HG03025 (cell line): ENCODE measurements around the gene PDCD7.
"Not testable (repeated sequence)": the region's sequence is repeated elsewhere in the genome, so short reads cannot be mapped to it uniquely, and the experiment has no call there.

ENCODE experiments used
- ATAC-seq: cut with Tn5 transposase; IDR thresholded peaks from one replicate; pipeline ENCODE4 v1.9.1; 2021; ENCODE audit warnings: mild to moderate bottlenecking, moderate library complexity; ENCODE audit not compliant: unreplicated experiment, low FRiP score

Gene PDCD7

DNA sequence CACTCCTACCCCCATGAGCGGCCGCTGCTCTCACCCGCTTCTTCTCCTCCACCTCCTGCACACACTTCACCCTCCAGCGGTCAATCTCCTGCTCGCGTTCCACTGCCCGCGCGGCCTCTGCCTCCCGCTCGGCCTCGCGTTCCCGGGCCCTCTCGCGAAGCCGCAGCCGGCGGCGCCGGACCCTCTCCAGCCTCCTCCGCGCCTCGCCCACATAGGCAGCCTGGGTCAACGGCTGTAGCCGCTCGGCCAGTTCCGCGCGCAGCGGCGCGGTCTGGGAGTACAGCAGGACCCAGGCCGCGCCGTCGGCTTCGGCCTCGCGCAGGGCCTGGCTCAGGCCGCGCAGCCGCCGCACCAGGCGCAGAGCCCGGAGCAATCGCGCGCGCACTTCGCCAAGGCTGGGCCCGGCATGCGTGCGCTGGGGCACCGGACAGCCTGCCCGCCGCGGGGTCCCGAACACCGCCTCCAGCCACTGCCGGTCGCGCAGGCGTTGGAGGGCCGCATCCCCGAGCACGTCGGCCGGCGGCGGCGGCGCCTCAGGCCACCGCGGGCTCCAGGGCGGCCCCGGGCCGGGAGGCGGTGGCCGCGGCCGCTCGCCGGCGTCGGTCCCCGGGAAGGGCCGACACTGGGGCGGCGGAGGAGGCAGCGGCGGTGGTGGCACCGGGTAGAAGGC, 595 bp downstream of the PDCD7 start:
- peak; percentile 32 for ATAC-seq

DNA sequence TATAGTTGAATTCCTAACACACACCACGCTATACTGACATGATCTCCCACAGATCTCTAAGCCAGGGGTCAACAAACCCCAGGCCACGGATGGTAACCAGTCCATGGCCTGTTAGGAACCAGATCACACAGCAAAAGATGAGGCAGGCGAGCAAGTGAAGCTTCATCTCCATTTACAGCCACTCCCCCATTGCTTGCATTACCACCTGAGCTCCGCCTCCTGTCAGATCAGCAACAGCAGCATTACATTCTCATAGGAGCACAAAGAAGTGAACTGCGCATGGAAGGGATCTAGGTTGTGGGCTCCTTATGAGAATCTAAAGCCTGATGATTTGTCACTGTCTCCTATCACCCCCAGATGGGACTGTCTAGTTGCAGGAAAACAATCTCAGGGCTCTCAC, 2.7 kb downstream of the PDCD7 start:
- ATAC-seq: no peak

DNA sequence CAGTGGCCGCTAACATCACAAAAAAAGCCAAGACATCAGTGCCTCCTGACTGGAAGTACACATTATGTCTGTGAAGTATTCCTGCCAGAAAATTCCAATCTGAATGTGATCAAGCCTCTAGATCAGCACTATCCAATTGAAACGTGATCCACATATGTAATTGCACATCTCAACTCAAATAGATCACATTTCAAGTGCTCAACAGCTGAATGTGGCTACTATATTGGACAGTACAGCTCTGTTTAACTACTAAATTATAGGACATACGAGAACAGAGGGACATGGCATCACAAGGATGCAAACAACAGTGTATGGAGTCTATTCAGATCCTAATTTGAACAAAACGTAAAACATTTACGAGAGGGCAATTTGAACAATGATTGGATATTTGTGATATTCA, 18.1 kb downstream of the PDCD7 start:
- no peak for ATAC-seq

DNA sequence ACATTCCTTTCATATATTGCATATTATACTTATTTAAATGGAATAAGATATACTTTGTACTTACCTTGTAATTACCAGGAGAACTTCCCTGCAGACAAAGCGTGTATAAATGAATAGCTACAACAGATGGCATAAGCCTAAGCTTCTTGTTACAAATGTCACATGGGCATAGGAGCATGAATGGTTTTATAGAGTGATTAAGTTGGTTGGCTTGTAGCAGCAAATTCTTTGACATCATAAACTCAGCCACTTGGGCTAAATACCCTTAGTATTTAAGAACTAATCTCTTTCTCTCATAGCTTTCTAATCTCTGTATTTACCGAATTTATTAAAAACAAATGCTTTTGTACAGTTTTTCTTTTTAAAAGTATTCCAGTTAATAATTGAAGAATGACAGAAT, 18.5 kb downstream of the PDCD7 start, which contains the start of gene UBAP1L:
Gene UBAP1L, minus strand, starts transcription at position 115 of the 400 bp plus-strand sequence. CDS start 8,985 bp downstream, outside the sequence.
- no peak for ATAC-seq

DNA sequence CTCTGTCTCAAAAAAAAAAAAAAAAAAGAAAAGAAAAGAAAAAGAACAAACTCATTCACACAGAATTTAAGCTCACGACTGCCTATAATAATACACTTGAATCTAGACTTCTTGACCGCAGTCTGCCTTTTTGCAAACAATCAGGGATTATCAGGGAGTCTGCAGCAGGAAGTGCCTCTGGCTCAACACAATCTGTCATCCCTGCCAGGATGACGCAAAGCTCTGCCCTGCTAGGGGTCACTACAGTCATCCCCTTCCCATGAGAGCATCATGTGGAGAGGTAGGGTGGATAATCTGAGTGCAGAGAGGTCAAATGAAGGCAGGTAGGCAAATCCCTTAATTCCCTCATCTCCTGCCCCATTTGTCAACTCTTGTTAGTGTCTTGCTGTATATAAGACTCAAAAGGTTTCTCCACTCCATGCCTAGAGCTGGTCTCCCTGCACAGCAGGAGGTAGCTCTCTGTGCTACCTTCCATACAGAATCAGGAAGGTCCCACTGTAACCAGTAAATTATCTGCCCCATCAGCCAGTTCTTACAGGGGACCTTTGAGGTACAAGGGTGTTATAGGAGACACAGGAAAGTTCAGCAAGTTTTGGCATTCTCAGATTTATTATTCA, 22.8 kb downstream of the PDCD7 start:
- no peak for ATAC-seq

DNA sequence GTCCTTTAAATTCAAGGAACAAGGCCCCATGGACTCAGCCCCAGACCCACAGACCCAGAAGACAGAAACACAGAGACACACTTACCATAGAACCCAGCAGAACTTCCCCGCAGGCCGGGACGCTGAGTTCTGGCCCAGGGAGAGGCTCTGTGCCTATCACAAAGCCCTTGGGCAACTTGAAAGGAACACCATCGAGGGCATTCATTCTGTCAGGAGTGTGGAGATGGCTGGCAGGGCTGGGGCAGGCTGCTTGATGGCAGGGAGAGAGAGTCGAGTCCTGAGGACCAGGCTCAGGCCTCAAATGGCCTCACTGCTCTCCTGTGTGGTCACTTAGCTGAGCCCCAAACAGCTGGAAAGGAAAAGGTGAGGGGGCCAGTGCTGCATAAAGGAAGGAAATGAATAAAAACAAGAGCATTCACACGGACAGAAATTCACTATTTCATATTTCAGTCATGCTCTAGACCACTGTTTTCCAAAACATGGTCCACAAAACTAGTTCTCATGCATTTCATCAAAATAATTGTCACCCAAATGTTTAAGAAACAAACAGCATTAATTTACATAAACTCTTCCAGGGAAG, 27.5 kb downstream of the PDCD7 start:
- ATAC-seq: no peak

DNA sequence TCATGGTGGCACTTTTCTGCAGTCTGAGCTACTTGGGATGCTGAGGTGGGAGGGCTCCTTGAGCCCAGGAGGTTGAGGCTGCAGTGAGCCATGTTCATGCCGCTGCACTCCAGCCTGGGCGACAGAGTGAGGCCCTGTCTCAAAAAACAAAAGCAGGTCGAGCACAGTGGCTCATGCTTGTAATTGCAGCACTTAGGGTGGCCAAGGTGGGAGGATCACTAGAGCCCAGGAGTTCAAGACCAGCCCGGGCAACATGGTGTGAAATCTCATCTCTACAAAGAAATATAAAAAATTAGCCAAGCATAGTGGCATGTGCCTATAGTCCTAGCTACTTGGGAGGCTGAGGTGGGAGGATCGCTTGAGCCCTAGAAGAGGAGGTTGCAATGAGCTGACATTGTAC, 28.6 kb downstream of the PDCD7 start:
- ATAC-seq: no peak

DNA sequence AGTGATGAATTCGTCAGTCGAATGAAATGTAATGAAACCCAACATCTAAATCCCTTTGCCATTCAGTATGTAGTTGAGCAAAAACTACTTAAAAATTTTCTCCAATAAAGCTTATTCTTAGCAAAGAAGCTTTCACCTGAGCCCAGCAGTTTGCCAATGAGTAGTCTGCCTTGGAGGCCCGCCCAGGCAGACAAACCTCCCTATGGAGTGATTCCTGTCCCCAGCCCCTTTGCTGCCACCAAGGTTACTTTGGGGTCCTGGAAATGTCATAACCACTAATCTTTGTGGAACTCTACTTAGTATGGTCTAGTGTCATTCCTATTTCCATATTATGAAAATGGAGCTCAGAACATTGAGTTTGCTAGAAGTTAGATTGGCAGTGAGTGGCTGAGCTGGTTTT, 30.7 kb downstream of the PDCD7 start:
- no peak for ATAC-seq

DNA sequence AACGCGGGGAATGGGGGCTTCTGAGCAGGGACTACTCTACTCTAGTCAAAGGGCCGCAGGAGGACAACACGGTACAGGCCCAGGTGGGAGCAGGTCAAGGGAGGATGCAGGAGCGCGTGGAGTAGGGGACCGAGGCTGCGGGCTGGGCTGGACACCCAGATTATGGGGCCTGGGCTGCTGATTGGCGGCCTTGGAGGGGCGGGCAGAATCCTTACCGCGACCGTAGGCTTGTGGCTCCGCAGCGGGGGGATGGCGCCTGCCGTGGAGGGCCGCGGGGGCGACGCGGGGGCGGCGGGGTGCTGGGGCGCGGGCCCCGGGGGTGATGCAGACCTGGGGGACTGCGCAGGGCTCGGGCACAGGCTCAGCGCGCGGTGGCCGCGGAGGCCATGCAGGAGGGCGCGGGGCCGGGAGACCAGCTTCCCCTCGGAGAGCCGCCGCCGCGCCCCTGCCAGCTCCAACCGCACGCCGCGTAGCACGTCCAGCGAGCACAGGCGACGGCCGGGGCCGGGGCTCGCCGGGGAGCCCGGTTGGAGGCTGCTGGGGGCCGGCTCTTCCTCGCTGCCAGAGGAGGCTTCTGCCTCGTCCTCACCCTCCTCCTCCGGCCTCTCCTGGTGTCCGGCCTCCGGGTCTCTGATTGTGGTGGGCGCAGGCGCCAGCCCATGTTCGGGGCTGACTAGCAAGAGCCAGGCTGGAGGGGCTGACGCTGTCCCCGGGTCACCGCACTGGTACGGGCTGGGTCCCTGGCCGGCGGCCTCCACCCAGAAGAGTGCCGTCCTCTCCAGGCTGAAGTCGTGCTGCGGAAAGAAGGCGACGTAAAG, 31.5 kb downstream of the PDCD7 start:
- ATAC-seq: no peak

DNA sequence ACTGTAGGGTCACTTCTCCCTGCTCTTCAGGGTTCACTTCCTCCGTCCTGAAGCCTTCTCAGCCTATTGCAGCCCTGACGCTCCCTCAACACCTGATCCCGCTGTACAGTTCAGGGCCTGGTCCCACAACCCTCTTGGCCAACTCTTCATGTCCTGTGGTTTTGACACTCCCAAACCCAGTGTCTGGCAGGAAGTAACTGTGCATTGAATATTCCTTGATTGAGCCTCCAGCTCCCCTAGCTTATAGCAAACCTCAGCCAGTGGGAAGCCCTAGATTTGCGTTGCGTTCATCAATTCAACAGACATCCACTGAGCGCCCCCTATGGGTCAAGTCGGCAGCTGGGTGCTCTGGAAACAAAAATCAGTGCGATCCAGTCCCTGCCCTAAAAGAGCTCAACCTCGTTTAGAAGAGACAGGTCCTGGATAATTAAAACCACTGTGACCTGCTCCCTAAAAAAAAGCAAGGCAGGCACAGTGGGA, 32.2 kb downstream of the PDCD7 start:
- no peak for ATAC-seq

DNA sequence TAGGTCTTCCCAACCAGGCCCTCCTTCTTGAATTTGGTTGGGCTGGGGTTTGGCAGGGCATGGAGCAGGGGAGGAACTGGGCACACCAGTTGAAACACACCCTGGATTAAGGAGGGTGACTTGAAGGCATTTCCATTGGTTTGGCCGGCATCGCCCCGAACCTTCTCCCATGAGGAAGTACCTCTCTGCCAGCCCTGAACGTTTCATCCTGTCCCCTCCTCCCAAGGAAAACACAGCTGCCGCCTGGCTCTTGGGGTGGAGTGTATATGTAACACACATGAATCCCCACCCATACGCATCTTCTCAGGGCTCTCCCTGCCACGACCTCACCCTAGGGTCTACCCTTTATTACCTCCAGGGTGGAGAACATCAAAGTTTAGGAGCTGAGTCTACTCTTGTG, 33.2 kb downstream of the PDCD7 start:
- ATAC-seq: no peak

DNA sequence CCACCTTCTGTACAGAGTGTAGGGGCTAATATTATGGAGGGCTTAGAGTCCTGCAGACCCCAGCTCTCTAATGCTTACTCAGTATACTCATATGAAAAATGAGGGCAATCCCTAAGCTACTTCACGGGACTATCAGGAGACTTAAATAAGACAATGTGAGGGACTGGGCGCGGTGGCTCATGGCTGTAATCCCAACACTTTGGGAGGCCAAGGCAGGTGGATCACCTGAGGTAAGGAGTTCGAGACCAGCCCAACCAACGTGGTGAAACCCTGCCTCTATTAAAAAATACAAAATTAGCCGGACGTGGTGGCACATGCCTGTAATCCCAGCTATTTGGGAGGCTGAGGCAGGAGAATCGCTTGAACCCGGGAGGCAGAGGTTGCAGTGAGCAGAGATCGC, 33.8 kb downstream of the PDCD7 start:
- ATAC-seq: not testable (repeated sequence)

DNA sequence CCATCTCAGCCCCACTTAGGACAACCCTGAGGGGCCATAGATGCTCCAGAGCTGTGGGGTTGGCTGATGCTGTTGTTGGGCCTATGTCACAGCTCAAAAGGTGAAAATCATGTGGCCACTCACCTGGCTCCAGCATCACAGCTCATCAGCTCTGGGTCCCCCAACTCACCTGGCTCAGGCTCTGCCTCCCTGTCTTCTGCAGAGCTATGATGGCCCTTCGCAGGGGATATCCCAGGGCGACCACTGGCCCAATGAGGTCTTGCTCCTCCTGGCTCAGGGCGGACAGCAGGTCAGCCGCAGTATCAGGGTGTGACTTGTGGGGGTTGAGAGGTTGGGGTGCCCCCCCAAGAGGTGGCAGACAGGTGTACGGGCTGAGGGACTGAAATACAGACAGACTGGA, 34.3 kb downstream of the PDCD7 start:
- no peak for ATAC-seq

DNA sequence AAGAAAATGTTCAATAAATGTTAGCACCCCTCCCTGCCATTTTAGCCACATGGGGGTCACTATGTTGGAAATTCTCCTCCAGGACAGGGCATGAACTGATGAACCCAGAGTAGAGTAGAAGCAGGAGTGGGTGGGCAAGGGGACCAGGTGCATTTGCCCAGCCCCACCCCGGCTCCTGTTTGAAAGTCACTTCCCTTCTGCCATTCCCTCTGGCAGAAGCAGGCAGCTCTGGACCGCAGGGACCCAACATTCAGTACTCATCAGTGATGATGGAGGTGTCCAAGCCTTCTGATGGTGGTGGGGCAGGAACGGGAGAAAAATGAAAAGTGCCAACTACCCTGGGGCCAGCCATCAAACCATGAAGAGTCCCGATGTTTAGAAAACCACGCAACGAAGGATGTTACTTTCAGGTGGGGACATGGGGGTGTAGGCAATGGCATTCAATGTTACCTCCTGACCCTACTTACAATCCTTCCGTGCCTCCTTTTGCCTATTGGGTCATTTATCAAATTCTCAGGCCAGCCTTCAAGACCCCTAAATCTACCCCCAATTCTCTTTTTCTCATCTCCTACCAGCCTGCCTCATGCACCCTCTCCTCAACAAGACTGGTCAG, 35.9 kb downstream of the PDCD7 start:
- no peak for ATAC-seq

DNA sequence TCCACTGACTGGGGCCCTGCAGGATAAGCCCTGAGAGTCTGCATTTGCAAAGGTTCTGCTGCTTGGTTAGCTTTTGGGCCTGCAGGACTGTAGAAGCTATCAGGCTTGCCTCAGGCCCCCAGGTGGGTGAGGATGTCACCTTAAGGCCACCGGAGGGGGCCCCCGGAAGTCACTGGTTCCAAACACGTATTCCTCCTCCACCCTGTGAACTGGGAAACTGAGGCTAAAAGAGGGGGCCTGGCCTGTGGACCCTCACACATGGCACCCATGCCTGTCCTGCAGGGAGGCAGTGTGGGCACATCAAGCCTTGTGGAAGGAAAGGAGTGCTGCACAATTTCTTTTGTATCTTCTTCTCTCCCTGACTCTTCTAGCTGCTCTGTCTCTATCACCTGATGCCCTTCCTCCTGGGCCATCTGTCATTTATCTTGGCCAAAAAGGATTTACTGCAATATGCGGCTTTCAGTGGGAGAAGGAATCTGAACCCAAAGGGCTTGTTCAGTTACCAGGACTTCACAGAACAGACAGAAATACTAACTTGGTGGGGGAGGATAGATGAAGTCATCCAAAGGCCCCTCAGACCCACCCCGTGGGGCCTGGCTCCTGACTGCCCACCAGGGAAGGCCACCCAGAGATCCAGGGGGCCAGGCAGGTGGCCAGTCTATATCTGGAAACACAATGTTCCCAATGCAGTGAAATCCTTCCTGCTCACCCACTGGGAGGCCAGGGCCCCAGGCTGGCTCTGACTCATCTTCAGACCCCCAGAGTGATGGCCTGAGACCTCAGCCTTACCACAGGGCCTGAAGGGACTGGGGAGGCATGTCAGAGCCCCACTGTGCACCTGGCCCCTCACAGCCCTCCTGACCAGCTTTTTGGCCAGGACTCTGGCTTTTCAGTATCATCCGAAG, 36.9 kb downstream of the PDCD7 start:
- ATAC-seq: no peak

DNA sequence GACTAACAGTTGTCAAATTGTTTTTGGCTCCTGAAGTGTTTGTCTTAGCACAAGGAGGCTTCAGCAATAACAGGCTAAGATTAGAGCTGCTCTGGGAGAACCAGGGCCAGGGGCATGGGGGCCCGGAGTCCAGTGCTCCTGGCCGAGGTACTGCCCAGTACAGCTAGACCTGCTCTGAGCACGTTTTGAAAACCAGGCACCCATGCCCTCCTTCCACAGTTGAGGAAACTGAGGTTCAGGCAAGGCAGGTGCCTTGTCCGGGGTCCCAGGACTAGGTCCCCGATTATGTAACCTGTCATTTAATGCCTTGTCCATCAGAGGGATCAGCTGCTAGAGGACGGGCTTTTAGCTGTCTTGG, 37.9 kb downstream of the PDCD7 start:
- no peak for ATAC-seq

DNA sequence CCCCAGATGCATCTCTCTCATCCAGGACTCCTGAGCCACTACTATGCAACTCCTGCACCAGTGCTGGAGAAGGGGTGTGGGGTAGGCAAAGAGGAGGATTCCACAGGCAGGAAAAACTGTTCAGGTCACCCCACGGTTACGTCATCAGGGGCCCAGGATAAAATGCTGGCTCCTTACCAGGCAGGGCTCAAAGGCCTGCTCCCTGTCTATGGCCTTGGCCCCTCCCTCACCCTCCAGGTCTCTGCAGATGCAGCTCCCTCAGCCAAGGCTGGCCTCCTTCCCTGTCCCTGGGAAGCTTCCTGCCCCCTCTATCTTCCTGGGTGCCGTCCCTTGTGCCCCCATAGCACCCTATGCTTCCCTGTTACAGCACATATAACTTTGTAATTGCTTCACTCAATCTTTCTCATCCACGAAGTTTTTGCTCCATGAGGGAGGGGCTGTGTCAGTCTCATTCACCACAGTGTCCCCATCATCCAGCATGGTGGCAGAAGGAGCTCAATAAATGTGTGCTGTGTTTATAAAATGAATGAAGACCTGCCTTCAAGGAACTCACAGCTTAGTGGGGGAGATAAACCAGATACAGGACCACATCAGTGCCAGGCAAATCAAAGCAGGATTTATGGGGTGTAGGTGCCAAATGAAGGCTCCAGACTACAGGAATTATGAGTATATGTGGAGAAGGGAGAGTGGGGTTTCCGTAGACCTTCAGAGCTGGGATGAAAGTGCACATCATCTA, 38.4 kb downstream of the PDCD7 start:
- ATAC-seq: no peak

DNA sequence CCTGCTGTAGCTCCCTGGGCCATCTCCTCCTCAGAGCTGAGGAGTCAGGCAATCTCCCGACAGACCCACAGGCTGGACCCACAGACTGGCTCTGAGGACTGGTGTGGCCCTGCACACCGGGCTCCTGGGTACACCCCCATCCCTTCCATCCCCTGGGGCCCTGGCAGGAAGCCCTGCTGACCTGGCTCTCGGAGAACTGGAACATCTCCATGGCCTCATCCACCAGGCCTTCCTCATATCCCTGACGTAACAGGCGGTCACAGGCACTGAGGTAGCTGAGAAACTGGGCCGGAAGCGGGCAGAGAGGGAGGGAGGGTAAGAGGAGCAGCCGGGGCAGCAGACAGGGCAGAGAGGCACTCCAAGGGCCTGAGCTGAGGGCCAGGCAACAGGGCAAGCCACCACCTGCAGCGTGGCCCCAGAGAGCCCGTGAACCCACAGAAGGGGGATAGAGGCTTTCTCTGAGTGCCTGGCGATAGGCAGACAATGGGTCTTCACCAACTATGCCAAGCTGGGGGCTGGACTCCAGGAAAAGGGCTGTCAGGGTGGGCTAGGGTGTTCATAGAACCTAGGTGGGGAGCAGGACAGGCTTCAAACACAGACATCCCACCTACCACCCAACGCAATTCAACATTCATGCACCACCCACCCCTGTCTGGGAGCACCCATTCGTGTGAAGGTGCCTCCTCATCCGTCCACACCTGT, 39.2 kb downstream of the PDCD7 start:
- no peak for ATAC-seq

DNA sequence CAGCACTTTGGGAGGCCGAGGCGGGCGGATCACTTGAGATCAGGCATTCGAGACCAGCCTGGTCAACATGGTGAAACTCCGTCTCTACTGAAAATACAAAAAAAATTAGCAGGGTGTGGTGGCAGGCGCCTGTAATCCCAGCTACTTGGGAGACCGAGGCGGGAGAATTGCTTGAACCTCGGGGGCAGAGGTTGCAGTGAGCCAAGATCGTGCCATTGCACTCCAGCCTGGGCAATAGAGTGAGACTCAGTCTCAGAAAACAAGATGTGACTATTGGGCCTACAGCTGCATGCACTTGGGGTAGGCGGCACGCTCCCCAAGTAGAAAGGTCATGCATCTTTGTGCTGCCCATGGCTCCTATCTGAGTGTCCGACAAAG, 39.8 kb downstream of the PDCD7 start:
- ATAC-seq: not testable (repeated sequence)
